Gastrocnemius medialis (tissue), 4 donors: ENCODE data around the gene ZDHHC12. TPM values are rescaled to one million over a fixed set of nuclear protein-coding genes. Genes with fewer than 3 reads are reported as not detected.

Experiments used
- ATAC-seq, 2 donors: fragments of 150-250 bp; one replicate each; pipeline ENCODE4 v1.9.1; 2016
- DNase-seq, 2 donors: peaks; one replicate each; pipeline ENCODE4 v3.0.0-alpha.2; 2019
- H3K27ac ChIP-seq, 4 donors: fragments of 200-600 bp; sonication (generic); 1 replicate in 1 of 4; 2 replicates in 3 of 4; pipeline ENCODE4 v1.5.1; 2016 to 2018; ENCODE audit warnings: mild to moderate bottlenecking in 2 of 4, moderate library complexity in 1 of 4
- H3K27me3 ChIP-seq, 3 donors: fragments of 200-600 bp; sonication (generic) in 2 of 3; 1 replicate in 1 of 3; 2 replicates in 2 of 3; pipeline versions ENCODE4 v1.5.1 to v1.6.0; 2016 to 2019; ENCODE audit warnings: mild to moderate bottlenecking in 1 of 3, moderate library complexity in 1 of 3
- H3K36me3 ChIP-seq, 2 donors: fragments of 200-600 bp; sonication (generic) in 1 of 2; one replicate each; pipeline ENCODE4 v1.5.1; 2017 to 2018
- H3K4me1 ChIP-seq, 2 donors: fragments of 200-600 bp; sonication (generic) in 1 of 2; one replicate each; pipeline ENCODE4 v1.5.1; 2016 to 2017; ENCODE audit warnings: mild to moderate bottlenecking in 2 of 2
- H3K4me3 ChIP-seq, 4 donors: fragments of 200-600 bp; sonication (generic) in 3 of 4; 1 replicate in 1 of 4; 2 replicates in 3 of 4; pipeline ENCODE4 v1.5.1; 2016 to 2019; ENCODE audit warnings: mild to moderate bottlenecking in 2 of 4
- H3K9me3 ChIP-seq, 3 donors: fragments of 200-600 bp; sonication (generic) in 2 of 3; 1 replicate in 1 of 3; 2 replicates in 2 of 3; pipeline ENCODE4 v1.5.1; 2016 to 2019
- POLR2A ChIP-seq, 2 donors: fragments of 450-650 bp; IDR thresholded peaks; one replicate each; pipeline ENCODE4 v1.6.1; 2017; ENCODE audit warnings: antibody characterized with exemption in 2 of 2, mild to moderate bottlenecking in 2 of 2, moderate library complexity in 2 of 2
- in situ Hi-C, 4 donors: fragments of 200-750 bp; cut with MboI; loops; one replicate each; pipeline versions ENCODE4 v1.15.0 to v1.8.0; 2017; ENCODE audit warnings: low sequenced_read_pairs in 4 of 4
- intact Hi-C: fragments of 100-400 bp; cut with DNase I; formaldehyde crosslinking; loops from one replicate; pipeline ENCODE4 v1.15.1; 2023; ENCODE audit warnings: low total_unique reads
- total RNA-seq, 4 donors: library from RNA; depleted of rRNA; stranded (reverse); fragments of >200 nt; gene quantifications; one replicate each; pipeline versions ENCODE4 v1.1.0 to v1.2.3, GENCODE V29; 2016
- TF ChIP-seq, protein P1 (sequence below), 5 experiments: fragments of 450-650 bp in 3 of 5; fragments of 200-600 bp in 2 of 5; sonication (generic) in 2 of 5; IDR thresholded peaks in 4 of 5; conservative IDR thresholded peaks in 1 of 5; 1 replicate in 4 of 5; 2 replicates in 1 of 5; pipeline ENCODE4 v1.5.1; 2016 to 2019; ENCODE audit warnings: antibody characterized with exemption in 5 of 5, mild to moderate bottlenecking in 3 of 5, moderate library complexity in 3 of 5

ZDHHC12 gene
- total RNA-seq, 4 donors from 2014 or later, result 8.9 to 37.3 (median 31.0) TPM

DNA sequence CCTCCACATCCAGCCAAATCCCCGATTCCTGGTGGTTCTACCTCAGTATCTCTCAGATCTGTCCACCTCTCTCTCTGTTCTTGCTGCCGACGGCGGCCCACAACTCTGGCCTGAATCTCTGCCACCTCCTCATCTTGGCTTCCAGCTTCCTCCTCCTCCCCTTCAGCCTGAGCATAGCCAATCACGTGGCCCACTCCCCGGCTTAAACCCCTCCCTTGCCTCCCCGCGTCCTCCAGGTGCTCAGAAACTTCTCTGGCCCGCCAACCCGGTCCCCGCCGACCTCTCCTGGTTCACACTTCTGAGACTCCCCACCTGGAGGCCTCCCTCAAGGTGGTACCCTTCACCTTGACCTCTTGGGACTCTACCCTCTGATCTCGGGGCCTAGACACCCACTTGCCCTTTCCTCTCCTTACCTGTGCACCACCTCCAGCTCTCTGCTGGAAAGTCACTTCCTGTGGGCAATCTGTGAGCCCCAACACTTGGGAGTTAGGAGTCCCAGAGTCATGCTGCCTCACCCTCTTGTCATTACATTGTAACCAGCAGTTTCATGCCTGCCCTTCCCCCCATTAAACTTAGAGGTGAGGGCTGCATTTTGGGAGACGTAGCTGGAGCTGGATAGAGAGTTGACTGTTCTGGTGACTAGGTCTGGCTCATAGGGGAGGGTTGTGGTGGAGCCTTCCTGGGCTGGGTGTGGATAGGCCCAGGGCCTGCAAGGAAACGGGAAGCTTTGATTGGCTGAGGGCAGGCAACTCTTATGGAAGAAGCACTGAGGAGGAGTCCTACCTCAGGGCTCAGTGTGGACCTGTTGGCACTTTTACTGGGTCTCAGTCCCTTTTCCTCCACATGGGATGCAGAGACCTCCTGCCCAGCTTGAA lies 39.4 kb downstream of the ZDHHC12 start:
- no peaks in the 10 kb centered on the region for H3K9me3 ChIP-seq
- H3K4me3 ChIP-seq, result peak overlapping the region; percentile 37 to 49 (median 42)
- peak; percentile 40 to 43 for DNase-seq
- intact Hi-C loops, result no loop called here
- no peaks in the 10 kb centered on the region for H3K27me3 ChIP-seq
- no peaks in the 10 kb centered on the region for H3K36me3 ChIP-seq
- TF ChIP-seq, protein P1, sequence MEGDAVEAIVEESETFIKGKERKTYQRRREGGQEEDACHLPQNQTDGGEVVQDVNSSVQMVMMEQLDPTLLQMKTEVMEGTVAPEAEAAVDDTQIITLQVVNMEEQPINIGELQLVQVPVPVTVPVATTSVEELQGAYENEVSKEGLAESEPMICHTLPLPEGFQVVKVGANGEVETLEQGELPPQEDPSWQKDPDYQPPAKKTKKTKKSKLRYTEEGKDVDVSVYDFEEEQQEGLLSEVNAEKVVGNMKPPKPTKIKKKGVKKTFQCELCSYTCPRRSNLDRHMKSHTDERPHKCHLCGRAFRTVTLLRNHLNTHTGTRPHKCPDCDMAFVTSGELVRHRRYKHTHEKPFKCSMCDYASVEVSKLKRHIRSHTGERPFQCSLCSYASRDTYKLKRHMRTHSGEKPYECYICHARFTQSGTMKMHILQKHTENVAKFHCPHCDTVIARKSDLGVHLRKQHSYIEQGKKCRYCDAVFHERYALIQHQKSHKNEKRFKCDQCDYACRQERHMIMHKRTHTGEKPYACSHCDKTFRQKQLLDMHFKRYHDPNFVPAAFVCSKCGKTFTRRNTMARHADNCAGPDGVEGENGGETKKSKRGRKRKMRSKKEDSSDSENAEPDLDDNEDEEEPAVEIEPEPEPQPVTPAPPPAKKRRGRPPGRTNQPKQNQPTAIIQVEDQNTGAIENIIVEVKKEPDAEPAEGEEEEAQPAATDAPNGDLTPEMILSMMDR (IDR thresholded peaks at IDR 0.05 in 4 of 5, conservative IDR thresholded peaks at IDR 0.05 in 1 of 5), result no peak
- TF ChIP-seq POLR2A (IDR thresholded peaks at IDR 0.05), result no peak
- H3K27ac ChIP-seq, result peak overlapping the region; percentile 24 to 57 (median 43)
- H3K4me1 ChIP-seq, result peaks cover 0 to 6% of the 10 kb centered on the region in 2 donors
- no peak for ATAC-seq
- in situ Hi-C loops, result no loop called here

DNA sequence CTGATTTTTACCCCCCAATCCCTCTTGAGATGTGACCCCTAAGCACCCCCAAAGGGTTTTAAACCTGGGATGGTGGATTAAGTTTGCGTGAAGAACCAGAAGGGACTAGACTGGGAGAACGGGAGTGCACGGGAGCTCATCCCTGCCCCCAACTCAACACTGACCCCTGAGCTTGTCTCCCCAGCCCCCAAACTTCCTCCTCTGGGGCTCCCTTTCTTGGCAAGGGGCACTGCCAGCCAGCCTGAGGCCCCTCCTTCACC lies 39.9 kb downstream of the ZDHHC12 start:
- H3K36me3 ChIP-seq, result no peaks in the 10 kb centered on the region
- ATAC-seq, result no peak

DNA sequence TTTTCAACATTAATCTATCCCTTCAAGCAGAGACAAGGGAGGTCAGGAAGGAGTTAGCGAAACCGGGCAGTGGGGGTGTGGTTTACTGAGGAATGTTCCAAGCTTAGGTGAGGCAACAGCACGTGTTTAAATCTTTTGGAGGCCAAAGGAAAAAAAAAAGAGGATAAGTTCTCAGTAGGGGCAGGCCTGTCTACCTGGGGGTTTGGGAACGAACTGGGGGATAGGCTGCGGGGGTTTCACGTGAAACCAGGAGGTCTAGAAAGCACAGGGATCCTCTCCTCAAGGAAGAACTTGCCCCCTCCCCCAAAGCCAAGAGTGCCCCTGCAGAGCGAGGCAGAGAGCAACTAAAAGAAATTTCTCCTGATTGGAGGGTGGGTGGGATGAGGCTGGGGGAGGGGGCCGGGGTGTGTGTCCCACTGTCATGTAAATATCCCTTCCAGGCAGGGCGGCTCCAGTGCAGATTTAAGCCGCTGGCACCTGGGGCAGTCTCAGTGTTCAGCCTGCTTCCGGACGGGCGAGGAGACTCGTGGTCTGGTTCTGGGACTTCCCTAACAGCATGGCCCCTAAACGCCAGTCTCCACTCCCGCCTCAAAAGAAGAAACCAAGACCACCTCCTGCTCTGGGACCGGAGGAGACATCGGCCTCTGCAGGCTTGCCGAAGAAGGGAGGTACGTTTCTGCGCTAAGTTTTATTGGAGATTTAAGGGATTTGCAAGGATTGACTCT lies 40.4 kb downstream of the ZDHHC12 start:
- no peak for ATAC-seq

More for the DNA sequence above, 39.9 kb downstream of the ZDHHC12 start:
- intact Hi-C loops, result no loop called here
- in situ Hi-C loops, result no loop called here
- no peak for TF ChIP-seq POLR2A (IDR thresholded peaks at IDR 0.05)
- TF ChIP-seq, protein P1 (IDR thresholded peaks at IDR 0.05 in 4 of 5, conservative IDR thresholded peaks at IDR 0.05 in 1 of 5), result no peak
- Histone ChIP-seq H3K4me1 (peaks cover 0 to 6% of the 10 kb centered on the region in 2 donors), H3K27me3 (no peaks in the 10 kb centered on the region), H3K27ac (peak overlapping the region; percentile 24 to 57 (median 43)), H3K9me3 (no peaks in the 10 kb centered on the region), H3K4me3 (peak overlapping the region; percentile 37 to 49 (median 42))
- DNase-seq, result no peak

DNA sequence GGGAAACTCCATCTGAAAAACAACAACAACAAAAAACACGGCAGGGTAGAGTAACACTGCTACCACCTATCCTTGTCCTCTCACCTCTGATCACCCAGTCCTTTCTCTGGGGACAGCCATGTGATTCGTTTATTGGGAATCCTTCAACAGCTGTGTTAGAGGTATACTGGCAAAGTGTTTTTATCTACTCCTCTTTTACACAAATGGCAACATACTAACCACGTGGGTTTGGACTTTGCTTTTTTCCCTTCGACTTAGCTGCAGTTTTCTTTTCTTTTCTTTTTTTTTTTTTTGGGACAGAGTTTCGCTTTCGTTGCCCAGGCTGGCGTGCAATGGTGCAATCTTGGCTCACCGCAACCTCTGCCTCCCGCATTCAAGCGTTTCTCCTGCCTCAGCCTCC lies 46.1 kb downstream of the ZDHHC12 start:
- intact Hi-C loops, result no loop called here
- no peaks in the 10 kb centered on the region for H3K4me1 ChIP-seq
- DNase-seq (no peak), ATAC-seq (no peak)
- no peak overlapping the region for H3K4me3 ChIP-seq
- H3K27me3 ChIP-seq, result no peaks in the 10 kb centered on the region
- TF ChIP-seq, protein P1 (IDR thresholded peaks at IDR 0.05 in 4 of 5, conservative IDR thresholded peaks at IDR 0.05 in 1 of 5), result no peak
- TF ChIP-seq POLR2A (IDR thresholded peaks at IDR 0.05), result no peak
- H3K36me3 ChIP-seq, result no peaks in the 10 kb centered on the region
- in situ Hi-C loops, result no loop called here
- H3K27ac ChIP-seq, result no peak overlapping the region
- H3K9me3 ChIP-seq, result no peaks in the 10 kb centered on the region

More for the DNA sequence above, 40.4 kb downstream of the ZDHHC12 start:
- no peaks in the 10 kb centered on the region for H3K27me3 ChIP-seq
- H3K36me3 ChIP-seq, result no peaks in the 10 kb centered on the region
- intact Hi-C loops, result no loop called here
- TF ChIP-seq, protein P1 (IDR thresholded peaks at IDR 0.05 in 4 of 5, conservative IDR thresholded peaks at IDR 0.05 in 1 of 5), result no peak
- TF ChIP-seq POLR2A (IDR thresholded peaks at IDR 0.05), result no peak
- peaks cover 0 to 5% of the 10 kb centered on the region in 2 donors for H3K4me1 ChIP-seq
- DNase-seq, result no peak
- H3K27ac ChIP-seq, result peak overlapping the region in 3 of 4 donors; percentile 41 to 57 (median 45)
- no peaks in the 10 kb centered on the region for H3K9me3 ChIP-seq
- in situ Hi-C loops, result no loop called here
- H3K4me3 ChIP-seq, result peak overlapping the region; percentile 37 to 49 (median 42)
